ENCODE data around the gene GPX6.

- TF ChIP-seq POLR2AphosphoS5 (IDR thresholded peaks at IDR 0.05; ENCODE audit: insufficient read depth, low read depth, low read length) (no peak), MYC (IDR thresholded peaks at IDR 0.05; ENCODE audit: low read depth, low read length) (no peak), POLR2A (IDR thresholded peaks at IDR 0.05; ENCODE audit: low read depth, low read length) (no peak), CTCF (IDR thresholded peaks at IDR 0.05; ENCODE audit: extremely low read depth in 1 of 2, insufficient read depth in 1 of 2, low read depth in 1 of 2, low read length in 2 of 2) (no peak), EZH2 (IDR thresholded peaks at IDR 0.05; ENCODE audit: borderline replicate concordance, low read depth, low read length, severe bottlenecking) (no peak), MAX (IDR thresholded peaks at IDR 0.05; ENCODE audit: insufficient read depth, insufficient read length) (no peak), FOS (IDR thresholded peaks at IDR 0.05; ENCODE audit: borderline replicate concordance, insufficient read depth, low read length) (no peak), GATA2 (IDR thresholded peaks at IDR 0.05; ENCODE audit: insufficient read depth, insufficient read length, low read depth, low read length) (no peak)
These were observed 28.3 kb upstream of the GPX6 start for GRCh38 chr6:28543651-28544610.

Data from endothelial cell of umbilical vein (primary cell).